Heart right ventricle (tissue), 16 donors: ENCODE measurements around the gene KCNJ10. TPM values are rescaled to one million over a fixed set of nuclear protein-coding genes. Genes with fewer than 3 reads are reported as not detected.
"Not testable (repeated sequence)": the region's sequence is repeated elsewhere in the genome, so short reads cannot be mapped to it uniquely, and the experiment has no call there.

Source experiments
- ATAC-seq, 8 donors: fragments of 200-7000 bp; cut with Tn5 transposase; one replicate each; pipeline ENCODE4 v1.9.1; 2020; ENCODE audit warnings: mild to moderate bottlenecking in 8 of 8, moderate library complexity in 8 of 8, moderate number of reproducible peaks in 1 of 8
- DNase-seq, 2 donors: peaks; one replicate each; pipeline ENCODE4 v3.0.0-alpha.2; 2020
- H3K27ac ChIP-seq, 10 donors: fragments of 200-600 bp; sonication (generic) in 2 of 10; one replicate each; pipeline versions ENCODE4 v1.5.0 to v1.8.0; 2020 to 2022; ENCODE audit warnings: mild to moderate bottlenecking in 3 of 10
- H3K27me3 ChIP-seq, 7 donors: fragments of 200-600 bp; one replicate each; pipeline ENCODE4 v1.8.0; 2021 to 2022; ENCODE audit warnings: mild to moderate bottlenecking in 2 of 7
- H3K36me3 ChIP-seq, 9 donors: fragments of 200-600 bp; sonication (generic) in 1 of 9; one replicate each; pipeline versions ENCODE4 v1.5.0 to v1.8.0; 2020 to 2022; ENCODE audit warnings: mild to moderate bottlenecking in 2 of 9
- H3K4me1 ChIP-seq, 9 donors: fragments of 200-600 bp; sonication (generic) in 1 of 9; one replicate each; pipeline versions ENCODE4 v1.5.0 to v1.8.0; 2020 to 2022; ENCODE audit warnings: mild to moderate bottlenecking in 4 of 9
- H3K4me3 ChIP-seq, 10 donors: fragments of 200-600 bp; sonication (generic) in 2 of 10; one replicate each; pipeline versions ENCODE4 v1.5.0 to v1.8.0; 2020 to 2022; ENCODE audit warnings: mild to moderate bottlenecking in 7 of 10, moderate library complexity in 2 of 10
- H3K9me3 ChIP-seq, 11 donors: fragments of 200-600 bp in 10 of 11; sonication (generic) in 2 of 11; one replicate each; pipeline versions ENCODE4 v1.5.0 to v1.8.0; 2013 to 2022; ENCODE audit warnings: mild to moderate bottlenecking in 2 of 11, control low read depth in 1 of 11, moderate library complexity in 1 of 11
- CTCF ChIP-seq, 9 donors: fragments of 200-600 bp; sonication (generic) in 2 of 9; IDR thresholded peaks; one replicate each; pipeline versions ENCODE4 v1.5.0 to v1.8.0; 2021 to 2022; ENCODE audit warnings: antibody characterized with exemption in 9 of 9, mild to moderate bottlenecking in 5 of 9, moderate library complexity in 1 of 9
- WGBS, 2 donors: extraction: QIAGEN DNeasy Blood & Tissue Kit; methylation state at CpG; one replicate each; pipeline ENCODE4 v1.1.7; 2013; ENCODE audit warnings: inconsistent platforms in 1 of 2; 5-methylcytosine and 5-hydroxymethylcytosine counted together
- intact Hi-C, 10 donors: fragments of 100-400 bp; cut with DNase I; formaldehyde crosslinking; loops; one replicate each; pipeline versions ENCODE4 v1.11.1 to v1.14.2; 2022
- polyA plus RNA-seq, 2 donors: library from polyadenylated mRNA; stranded (reverse); fragments of 200-250 nt; gene quantifications; one replicate each; pipeline ENCODE4 v1.2.3, GENCODE V29; 2013
- total RNA-seq, 10 donors: library from RNA; stranded (reverse); fragmentation: NEBNext Ultra II Directional in 3 of 10; extraction: Animal tissue kit (Norgen Biotek cat#: 25700) in 3 of 10; gene quantifications; one replicate each; pipeline versions ENCODE4 v1.2.1 to v1.2.4, GENCODE V29; 2021 to 2023
- donor health status: Arrhythmogenic right ventricular cardiomyopathy.
- donor health status: ischemic (EF 13 %, LVEDD 7.1; RV severe dilation, severe dysfunction).
- donor health status: healthy with polysubstance abuse.
- donor health status: DM: no; HTN: yes; CAD: no.
- donor health status: DM: no; HTN: no; CAD: no.
- donor health status: ischemic (EF 25% LVEDD 6.9; RV normal size, moderate dysfunction).
- donor health status: ischemic (EF 25% LVEDD 5.7; RV mildly dilated, moderate dysfunction).
- donor health status: healthy.
- donor health status: DM: yes; HTN: yes; CAD: no.
- donor health status: Ischemic cardiomyopathy.
- donor health status: ischemic (EF 35%, LVEDD 5.7; RV mildly dilated, moderate dysfunction).
- donor health status: nonischemic (EF 11% LVEDD 7.7; RV severe dilation, severe dysfunction).
- donor health status: DM: yes; HTN: yes; CAD: no.
- donor health status: PGD.
- donor health status: ischemic (EF 29% LVEDD 5.4; RV normal size, mild dysfunction).
- donor health status: nonischemic (EF 23%, LVEDD 6.1; RV moderate dilation, normal function).

KCNJ10 gene
- total and polyA plus RNA-seq, 12 donors = 0.09 to 1.9 TPM; not detected in 10

- Histone ChIP-seq H3K27me3 (no peaks in the 10 kb centered on the region), H3K27ac (peak overlapping the region in 7 of 10 donors; percentile 27 to 88 (median 32)), H3K4me3 (no peak overlapping the region), H3K36me3 (no peaks in the 10 kb centered on the region), H3K4me1 (peaks cover 7 to 48% (median 24%) of the 10 kb centered on the region in 9 donors), H3K9me3 (no peaks in the 10 kb centered on the region)
- DNase-seq (peak in 1 of 2 donors; percentile 69), ATAC-seq (peak in 6 of 8 donors; percentile 3 to 38 (median 14))
- 63 to 65% methylated on average over 12 of the region's 12 CpGs for WGBS, 2 donors
- intact Hi-C loops = no loop called here
- no peak for TF ChIP-seq CTCF (IDR thresholded peaks at IDR 0.05)
Observed at GRCh38 chr1:160112357-160112756, 42.4 kb upstream of the KCNJ10 start.

GRCh38 chr1:160111462-160111861, 41.5 kb upstream of the KCNJ10 start:
- intact Hi-C loops, ATAC-seq, H3K4me3 ChIP-seq, DNase-seq, H3K9me3 ChIP-seq, H3K27me3 ChIP-seq, H3K36me3 ChIP-seq: not testable (repeated sequence)
- H3K27ac ChIP-seq = peak overlapping the region in 6 of 10 donors; percentile 27 to 88 (median 31)
- peaks cover 7 to 45% (median 24%) of the 10 kb centered on the region in 9 donors for H3K4me1 ChIP-seq
- WGBS, 2 donors = 89 to 90% methylated on average over 10 of the region's 10 CpGs

GRCh38 chr1:160109686-160110085, 39.7 kb upstream of the KCNJ10 start:
- no peak overlapping the region for H3K4me3 ChIP-seq
- TF ChIP-seq CTCF (IDR thresholded peaks at IDR 0.05) = no peak
- DNase-seq (no peak), ATAC-seq (no peak)
- peaks cover 5 to 38% (median 17%) of the 10 kb centered on the region in 9 donors for H3K4me1 ChIP-seq
- H3K27me3 ChIP-seq = no peaks in the 10 kb centered on the region
- no peak overlapping the region for H3K27ac ChIP-seq
- H3K9me3 ChIP-seq = no peaks in the 10 kb centered on the region
- intact Hi-C loops = loop anchor here in 6 of 10 donors (2.0 to 10.0 kb wide), 5 partner anchors 85 to 265 kb away; partner anchors contain the start of genes CASQ1 (in 1 of the 6) and PEX19 (in 1 of the 6)
- no peaks in the 10 kb centered on the region for H3K36me3 ChIP-seq
- WGBS, 2 donors = 65 to 68% methylated on average over 4 of the region's 4 CpGs

GRCh38 chr1:160108888-160109662, 39.1 kb upstream of the KCNJ10 start:
- H3K4me1 ChIP-seq = peaks cover 3 to 38% (median 13%) of the 10 kb centered on the region in 9 donors
- ATAC-seq = no peak
- no peak overlapping the region for H3K27ac ChIP-seq
- no peaks in the 10 kb centered on the region for H3K36me3 ChIP-seq
- intact Hi-C loops = loop anchor here in 6 of 10 donors (2.0 to 10.0 kb wide), 5 partner anchors 86 to 266 kb away; partner anchors contain the start of genes CASQ1 (in 1 of the 6) and PEX19 (in 1 of the 6)
- no peaks in the 10 kb centered on the region for H3K27me3 ChIP-seq
- DNase-seq = no peak
- peak; percentile 26 to 62 (median 52) for TF ChIP-seq CTCF (IDR thresholded peaks at IDR 0.05)
- no peak overlapping the region for H3K4me3 ChIP-seq
- H3K9me3 ChIP-seq = no peaks in the 10 kb centered on the region
- WGBS, 2 donors = 27 to 32% methylated on average over 6 of the region's 6 CpGs
